Endothelial cell of umbilical vein (primary cell): Measurements from ENCODE around the gene PGAP1. TPM values are rescaled to one million over a fixed set of nuclear protein-coding genes. Genes with fewer than 3 reads are reported as not detected.

ENCODE experiments used
- BruUV-seq: library from RNA; stranded (reverse); fragments of 400-500 nt; replicated peaks from 2 replicates; lab custom pipeline; 2021; lab: Mats Ljungman, UMichigan
- CTCF ChIA-PET: fragments of 300-600, 350-600 bp; sonication (Branson Sonifier 250); formaldehyde crosslinking; loops from one replicate; lab custom pipeline; 2021; ENCODE audit warnings: antibody characterized with exemption, inconsistent platforms; lab: Charles Lee
- POLR2A ChIA-PET: fragments of 300-600, 350-600 bp; sonication (Branson Sonifier 250); formaldehyde crosslinking; loops from one replicate; lab custom pipeline; 2021; ENCODE audit warnings: antibody characterized with exemption, inconsistent platforms; lab: Charles Lee
- DNase-seq: peaks from one replicate; pipeline ENCODE4 v3.0.0-alpha.2; 2011; ENCODE audit warnings: low read depth, low spot score
- FAIRE-seq: peaks from 2 replicates; lab custom pipeline; 2011; peaks lifted over from hg19 to GRCh38; lab: Jason Lieb, UNC
- H2AFZ ChIP-seq: 2 replicates; pipeline ENCODE4 v1.6.0; 2012; ENCODE audit warnings: low read depth, low read length, control low read depth, inconsistent platforms
- H3K27ac ChIP-seq: 2 replicates; pipeline ENCODE4 v1.5.1; 2011; ENCODE audit warnings: low read depth, mild to moderate bottlenecking, control low read depth, low read length, moderate library complexity; ENCODE audit not compliant: insufficient read depth
- H3K27me3 ChIP-seq, 2 experiments: 2 replicates each; pipeline versions ENCODE4 v1.6.0 to v1.6.1; 2011; ENCODE audit warnings: low read length in 2 of 2, mixed read lengths in 1 of 2; ENCODE audit not compliant: control insufficient read depth in 2 of 2, insufficient read depth in 2 of 2
- H3K36me3 ChIP-seq, 2 experiments: 2 replicates in 1 of 2; 3 replicates in 1 of 2; pipeline ENCODE4 v1.5.1; 2011; ENCODE audit warnings: low read length in 2 of 2, mild to moderate bottlenecking in 1 of 2, moderate library complexity in 1 of 2; ENCODE audit not compliant: control insufficient read depth in 2 of 2, insufficient read depth in 2 of 2; ENCODE audit errors: extremely low read depth in 1 of 2
- H3K4me1 ChIP-seq: 3 replicates; pipeline ENCODE4 v1.5.1; 2011; ENCODE audit warnings: mild to moderate bottlenecking, low read length; ENCODE audit not compliant: control insufficient read depth, insufficient read depth; ENCODE audit errors: extremely low read depth
- H3K4me2 ChIP-seq: 2 replicates; pipeline ENCODE4 v1.6.1; 2011; ENCODE audit warnings: low read length, control low read depth, mixed read lengths; ENCODE audit not compliant: insufficient read depth
- H3K4me3 ChIP-seq, 3 experiments: fragments of 200-600 bp in 1 of 3; sonication (generic), shearing (Covaris generic) in 1 of 3; replicated peaks in 1 of 3; 2 replicates each; pipeline ENCODE4 v1.5.1; 2011 to 2016; ENCODE audit warnings: control low read depth in 3 of 3, low read length in 3 of 3, mild to moderate bottlenecking in 2 of 3, inconsistent platforms in 1 of 3, low read depth in 1 of 3, moderate library complexity in 1 of 3; ENCODE audit not compliant: insufficient read depth in 1 of 3
- H3K79me2 ChIP-seq: 2 replicates; pipeline ENCODE4 v1.6.0; 2012; ENCODE audit warnings: low read length, inconsistent platforms; ENCODE audit not compliant: control insufficient read depth, insufficient read depth
- H3K9ac ChIP-seq: replicated peaks from 2 replicates; pipeline ENCODE3; 2011; ENCODE audit warnings: low read length, control low read depth; ENCODE audit not compliant: insufficient read depth; ENCODE audit errors: extremely low read depth
- H3K9me1 ChIP-seq: replicated peaks from 3 replicates; pipeline ENCODE4 v1.6.0; 2011; ENCODE audit warnings: mild to moderate bottlenecking, low read length; ENCODE audit not compliant: control insufficient read depth, insufficient read depth; ENCODE audit errors: extremely low read depth
- H3K9me3 ChIP-seq: replicated peaks from 2 replicates; pipeline ENCODE4 v1.5.1; 2012; ENCODE audit warnings: low read length, inconsistent platforms; ENCODE audit not compliant: control insufficient read depth, insufficient read depth
- H4K20me1 ChIP-seq: replicated peaks from 2 replicates; pipeline ENCODE3; 2011; ENCODE audit warnings: mild to moderate bottlenecking, low read length; ENCODE audit not compliant: control insufficient read depth, insufficient read depth; ENCODE audit errors: extremely low read depth
- CTCF ChIP-seq, 2 donors: IDR thresholded peaks; 1 replicate in 1 of 2; 2 replicates in 1 of 2; pipeline ENCODE4 v1.5.1; 2011; ENCODE audit warnings: low read length in 2 of 2, mild to moderate bottlenecking in 2 of 2, moderate library complexity in 2 of 2, control low read depth in 1 of 2, inconsistent platforms in 1 of 2, low read depth in 1 of 2; ENCODE audit not compliant: insufficient read depth in 1 of 2; ENCODE audit errors: extremely low read depth in 1 of 2
- EZH2 ChIP-seq: IDR thresholded peaks from 2 replicates; pipeline ENCODE4 v1.6.1; 2012; ENCODE audit warnings: borderline replicate concordance, low read depth, mild to moderate bottlenecking, moderate library complexity, low read length, inconsistent platforms; ENCODE audit not compliant: severe bottlenecking
- FOS ChIP-seq: IDR thresholded peaks from 2 replicates; pipeline ENCODE4 v1.6.1; 2011; ENCODE audit warnings: mild to moderate bottlenecking, low read length, moderate library complexity, borderline replicate concordance; ENCODE audit not compliant: insufficient read depth
- GATA2 ChIP-seq: IDR thresholded peaks from 2 replicates; pipeline ENCODE4 v1.7.0; 2011; ENCODE audit warnings: low read depth, mild to moderate bottlenecking, moderate library complexity, mixed read lengths, low read length; ENCODE audit not compliant: insufficient read length, insufficient read depth
- JUN ChIP-seq: IDR thresholded peaks from 2 replicates; pipeline ENCODE4 v1.6.1; 2011; ENCODE audit warnings: borderline replicate concordance, low read depth; ENCODE audit not compliant: insufficient read length, insufficient read depth
- MAX ChIP-seq: IDR thresholded peaks from 2 replicates; pipeline ENCODE4 v1.6.1; 2011; ENCODE audit not compliant: insufficient read depth, insufficient read length
- MYC ChIP-seq: IDR thresholded peaks from one replicate; pipeline ENCODE4 v1.6.1; 2011; ENCODE audit warnings: mild to moderate bottlenecking, low read depth, low read length
- POLR2A ChIP-seq: IDR thresholded peaks from 2 replicates; pipeline ENCODE4 v1.6.1; 2012; ENCODE audit warnings: low read depth, mild to moderate bottlenecking, control low read depth, low read length
- POLR2AphosphoS5 ChIP-seq: IDR thresholded peaks from 2 replicates; pipeline ENCODE4 v1.6.1; 2012; ENCODE audit warnings: low read depth, mild to moderate bottlenecking, control low read depth, low read length, moderate library complexity; ENCODE audit not compliant: insufficient read depth
- dilution Hi-C: fragments of 300-500 bp; cut with MboI; formaldehyde crosslinking; loops from one replicate; pipeline ENCODE4 v1.15.0; 2019; ENCODE audit warnings: low sequenced_read_pairs; ENCODE audit not compliant: extremely low pct_ligation_motif_present
- intact Hi-C: fragments of 100-400 bp; cut with micrococcal nuclease; formaldehyde crosslinking; loops from one replicate; pipeline ENCODE4 v1.10.0; 2022
- polyA plus RNA-seq, 4 experiments: library from polyadenylated mRNA; depleted of rRNA in 3 of 4; stranded (reverse) in 3 of 4; unstranded in 1 of 4; fragments of >200 nt; gene quantifications; 2 replicates each; pipeline versions ENCODE4 v1.2.1 to v1.2.3, GENCODE V29; 2011 to 2012; ENCODE audit warnings: missing spikeins in 1 of 4
- total RNA-seq: library from RNA; stranded (reverse); gene quantifications from 2 replicates; pipeline ENCODE4 v1.2.3, GENCODE V29; 2021

The PGAP1 gene
- total and polyA plus RNA-seq, 2 donors (not counting 3 experiments of a cell fraction or from before 2014, with no cell fraction given) = 3.9 to 9.8 TPM

GRCh38 chr2:196954001-196954400, 27.5 kb upstream of the PGAP1 start:
- Histone ChIP-seq H3K79me2 (no peaks in the 10 kb centered on the region), H3K27me3 (no peaks in the 10 kb centered on the region), H3K36me3 (no peaks in the 10 kb centered on the region), H3K4me2 (no peak overlapping the region), H3K9me3 (no peaks in the 10 kb centered on the region), H4K20me1 (no peaks in the 10 kb centered on the region), H3K4me3 (no peak overlapping the region), H3K9me1 (no peaks in the 10 kb centered on the region), H3K4me1 (no peaks in the 10 kb centered on the region), H3K27ac (no peak overlapping the region), H3K9ac (no peak overlapping the region), H2AFZ (no peak overlapping the region)
- intact Hi-C loops (no loop called here), dilution Hi-C loops (no loop called here)
- POLR2A ChIA-PET = interaction anchor here (0.6 kb wide), 1 partner anchor 39 kb away, joined by 5 read pairs; no protein-coding TSS in a partner anchor
- FAIRE-seq = no peak
- no peak for TF ChIP-seq MAX
- no peak for TF ChIP-seq MYC
- no peak for TF ChIP-seq POLR2AphosphoS5
- TF ChIP-seq JUN = no peak
- no peak for TF ChIP-seq FOS
- no peak for TF ChIP-seq EZH2
- TF ChIP-seq CTCF (IDR thresholded peaks at IDR 0.05; ENCODE audit: extremely low read depth in 1 of 2, insufficient read depth in 1 of 2, low read depth in 1 of 2, low read length in 2 of 2) = no peak
- TF ChIP-seq GATA2 = no peak
- TF ChIP-seq POLR2A = no peak
- no peak for DNase-seq
- no TSS peak for BruUV-seq
- CTCF ChIA-PET = interaction anchor here (1.9 kb wide), 1 partner anchor 58 kb away, joined by 5 read pairs; no protein-coding TSS in a partner anchor
